Measurements from ENCODE around the gene SCARB1. TPM values are rescaled to one million over a fixed set of nuclear protein-coding genes. Genes with fewer than 3 reads are reported as not detected.

Gene SCARB1
- total and polyA plus RNA-seq, 2 of the 13 experiments (the other 11 are each of a cell fraction or from before 2014, with no cell fraction given): 63.4 to 160 TPM

GRCh38 chr12:124828264-124829007 lies 35.2 kb downstream of the SCARB1 start (continued):
- TF ChIP-seq FIP1L1 (IDR thresholded peaks at IDR 0.05; ENCODE audit: borderline replicate concordance, insufficient read depth, low read depth, low read length): no peak
- no peak for TF ChIP-seq TBX3 (IDR thresholded peaks at IDR 0.05; ENCODE audit: borderline replicate concordance)
- TF ChIP-seq KDM4B (CRISPR knock-in tag; IDR thresholded peaks at IDR 0.05): no peak
- TF ChIP-seq HNF4A (CRISPR knock-in tag; IDR thresholded peaks at IDR 0.05): peak; percentile 26
- no peak for TF ChIP-seq KMT2B (CRISPR knock-in tag; IDR thresholded peaks at IDR 0.05)
- no peak for TF ChIP-seq NFATC3 (CRISPR knock-in tag; IDR thresholded peaks at IDR 0.05)
- no peak for TF ChIP-seq MTERF4 (CRISPR knock-in tag; IDR thresholded peaks at IDR 0.05)
- TF ChIP-seq ZHX1 (CRISPR knock-in tag; IDR thresholded peaks at IDR 0.05; ENCODE audit: low read depth): no peak
- TF ChIP-seq ZNF850 (CRISPR knock-in tag; conservative IDR thresholded peaks at IDR 0.05): no peak
- no peak for TF ChIP-seq MXD3 (CRISPR knock-in tag; IDR thresholded peaks at IDR 0.05)
- TF ChIP-seq ZSCAN25 (CRISPR knock-in tag; IDR thresholded peaks at IDR 0.05): no peak
- no peak for TF ChIP-seq CENPT (CRISPR knock-in tag; IDR thresholded peaks at IDR 0.05; ENCODE audit: low read depth)
- TF ChIP-seq RBM39 (IDR thresholded peaks at IDR 0.05; ENCODE audit: low read depth, low read length, poor library complexity, severe bottlenecking): no peak
- no peak; the same call in 1 of the 2 replicates for TF ChIP-seq NFKB2 (CRISPR knock-in tag; IDR thresholded peaks at IDR 0.05; ENCODE audit: borderline replicate concordance)
- TF ChIP-seq PITX1 (CRISPR knock-in tag; IDR thresholded peaks at IDR 0.05): peak; percentile 55; the same call in 1 of the 2 replicates
- no peak for TF ChIP-seq ESRRA (CRISPR knock-in tag; IDR thresholded peaks at IDR 0.05; ENCODE audit: low read depth)
- no peak; the same call in 1 of the 2 replicates for TF ChIP-seq MAX (IDR thresholded peaks at IDR 0.05)
- no peak for TF ChIP-seq PRDM4 (CRISPR knock-in tag; IDR thresholded peaks at IDR 0.05; ENCODE audit: borderline replicate concordance)
- no peak for TF ChIP-seq SIX1 (CRISPR knock-in tag; IDR thresholded peaks at IDR 0.05; ENCODE audit: borderline replicate concordance)
- TF ChIP-seq KLF13 (CRISPR knock-in tag; IDR thresholded peaks at IDR 0.05): no peak
- no peak for TF ChIP-seq ZNF3 (CRISPR knock-in tag; IDR thresholded peaks at IDR 0.05)
- TF ChIP-seq NCOA1 (CRISPR knock-in tag; IDR thresholded peaks at IDR 0.05): no peak; the same call in 1 of the 2 replicates
- TF ChIP-seq ELF1 (CRISPR knock-in tag; IDR thresholded peaks at IDR 0.05): no peak
- 0 out of 2 replicates have a peak, but pooled peaks have one; percentile 34 for TF ChIP-seq HNRNPL (IDR thresholded peaks at IDR 0.05; ENCODE audit: low read depth, low read length)
